Activated effector memory CD4-positive, alpha-beta T cell treated with anti-CD3 and anti-CD28 coated beads, Interleukin-2, amount 50 U/mL, for 16 hours (primary cell): ENCODE results near the gene FXYD7.
"Not testable (repeated sequence)": the region's sequence is repeated elsewhere in the genome, so short reads cannot be mapped to it uniquely, and the experiment has no call there.

Source experiments
- DNase-seq: peaks from one replicate; pipeline ENCODE4 v3.0.0-alpha.2; 2020

The FXYD7 gene

GRCh38 chr19:35143231-35143715 is at the start of gene FXYD7:
TSS of gene FXYD7 (plus strand) at chr19:35143255. CDS start at chr19:35143334, 79 bp downstream.
- DNase-seq, result peak; percentile 69

GRCh38 chr19:35093430-35093829 is 49.6 kb upstream of the FXYD7 start:
- DNase-seq, result no peak

- no peak for DNase-seq
Measured at GRCh38 chr19:35093941-35094647, 49.0 kb upstream of the FXYD7 start.

- DNase-seq, result no peak
Measured at GRCh38 chr19:35094656-35095055, 48.4 kb upstream of the FXYD7 start.

GRCh38 chr19:35095667-35096368 is 47.2 kb upstream of the FXYD7 start:
- no peak for DNase-seq

- DNase-seq, result no peak
Measured at GRCh38 chr19:35098413-35099049, 44.5 kb upstream of the FXYD7 start.

GRCh38 chr19:35099155-35099896 is 43.7 kb upstream of the FXYD7 start:
- DNase-seq, result no peak

- no peak for DNase-seq
Measured at GRCh38 chr19:35099897-35100275, 43.2 kb upstream of the FXYD7 start.

- no peak for DNase-seq
Measured at GRCh38 chr19:35100588-35101533, 42.2 kb upstream of the FXYD7 start.

- DNase-seq, result not testable (repeated sequence)
Measured at GRCh38 chr19:35101949-35102348, 41.1 kb upstream of the FXYD7 start.

- not testable (repeated sequence) for DNase-seq
Measured at GRCh38 chr19:35103614-35104013, 39.4 kb upstream of the FXYD7 start.

- DNase-seq, result no peak
Measured at GRCh38 chr19:35104361-35104760, 38.7 kb upstream of the FXYD7 start.

GRCh38 chr19:35105047-35105410 is 38.0 kb upstream of the FXYD7 start:
- DNase-seq, result no peak

- DNase-seq, result no peak
Measured at GRCh38 chr19:35105411-35106290, 37.4 kb upstream of the FXYD7 start.

GRCh38 chr19:35106291-35106583 is 36.8 kb upstream of the FXYD7 start:
- no peak for DNase-seq

- DNase-seq, result no peak
Measured at GRCh38 chr19:35106898-35107541, 36.0 kb upstream of the FXYD7 start.

GRCh38 chr19:35107545-35107944 is 35.5 kb upstream of the FXYD7 start:
- no peak for DNase-seq

- DNase-seq, result no peak
Measured at GRCh38 chr19:35108730-35109129, 34.3 kb upstream of the FXYD7 start.

GRCh38 chr19:35109395-35110112 is 33.5 kb upstream of the FXYD7 start:
- DNase-seq, result no peak

- no peak for DNase-seq
Measured at GRCh38 chr19:35110974-35111373, 32.1 kb upstream of the FXYD7 start.
